Upper lobe of left lung (tissue), 4 donors: ENCODE results near the gene PTPRS.

ENCODE experiments used
- EP300 ChIP-seq, 4 donors: sonication (generic); formaldehyde crosslinking; IDR thresholded peaks; one replicate each; pipeline ENCODE4 v1.5.1; 2017; ENCODE audit warnings: antibody characterized with exemption in 4 of 4, control low read depth in 2 of 4
- POLR2A ChIP-seq, 4 donors: fragments of 450-650 bp; IDR thresholded peaks; one replicate each; pipeline ENCODE4 v1.5.1; 2016 to 2017; ENCODE audit warnings: antibody characterized with exemption in 4 of 4, mild to moderate bottlenecking in 2 of 4

- TF ChIP-seq EP300 (IDR thresholded peaks at IDR 0.05): no peak
- no peak for TF ChIP-seq POLR2A (IDR thresholded peaks at IDR 0.05)
Observed at GRCh38 chr19:5312058-5312457, 28.6 kb downstream of the PTPRS start.
